Measurements from ENCODE around the gene MED13L.
A peak's percentile ranks its signal among the peaks of the same experiment; 100 is the strongest.

Gene MED13L

DNA sequence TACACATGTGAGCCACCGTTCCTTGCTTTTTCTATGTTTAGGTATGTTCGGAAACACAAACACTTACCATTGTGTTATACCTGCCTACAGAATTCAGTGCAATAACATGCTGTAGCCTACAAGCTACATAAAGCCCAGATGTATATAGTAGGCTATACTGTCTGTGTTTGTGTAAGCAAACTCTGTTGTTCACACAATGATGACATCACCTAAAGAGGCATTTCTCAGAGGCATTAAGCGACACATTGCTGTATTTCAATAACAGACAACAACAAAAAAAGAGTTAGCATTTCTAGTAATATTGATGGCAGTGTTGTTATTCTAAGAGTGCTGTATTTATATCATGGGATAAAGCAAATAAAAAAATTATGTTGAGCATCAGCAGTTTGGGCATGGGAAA, 70.2 kb downstream of the MED13L start:
- DNase-seq: no peak

DNA sequence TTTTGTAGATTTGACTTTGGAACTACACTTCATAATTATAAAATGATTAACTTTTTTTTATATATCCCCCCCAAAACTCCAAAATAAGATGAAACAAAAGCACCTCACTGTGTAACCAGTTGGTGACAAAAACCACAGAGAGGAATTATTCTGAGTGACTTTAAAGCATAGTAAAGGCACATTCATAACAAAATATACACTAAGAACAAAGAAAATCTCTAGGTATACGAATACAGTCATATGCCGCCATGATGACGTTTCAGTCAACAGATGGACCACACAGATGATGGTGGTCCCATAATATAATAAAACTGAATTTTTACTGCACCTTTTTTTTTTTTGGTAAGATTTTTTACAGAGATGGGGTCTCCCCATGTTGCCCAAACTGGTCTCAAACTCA, 70.7 kb downstream of the MED13L start:
- no peak for DNase-seq

DNA sequence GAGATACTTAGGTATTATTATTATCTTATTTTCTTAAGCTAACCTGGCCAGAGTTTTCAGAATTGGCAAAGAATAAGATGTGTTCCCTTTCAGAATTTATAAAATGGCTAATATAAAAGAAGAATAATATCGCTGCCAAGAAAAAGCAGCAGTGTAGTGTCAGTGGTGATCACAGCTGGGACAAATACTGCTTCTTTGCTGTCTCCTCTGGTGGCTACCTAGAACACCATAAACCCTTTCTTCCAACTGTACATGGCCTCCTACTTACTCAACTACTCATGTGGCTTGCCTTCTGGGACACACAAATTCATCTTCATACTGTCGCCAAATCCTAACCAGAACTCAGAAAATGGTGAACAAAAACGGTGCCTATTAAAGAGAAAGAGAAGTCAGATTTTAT, 72.7 kb downstream of the MED13L start:
- DNase-seq: no peak

DNA sequence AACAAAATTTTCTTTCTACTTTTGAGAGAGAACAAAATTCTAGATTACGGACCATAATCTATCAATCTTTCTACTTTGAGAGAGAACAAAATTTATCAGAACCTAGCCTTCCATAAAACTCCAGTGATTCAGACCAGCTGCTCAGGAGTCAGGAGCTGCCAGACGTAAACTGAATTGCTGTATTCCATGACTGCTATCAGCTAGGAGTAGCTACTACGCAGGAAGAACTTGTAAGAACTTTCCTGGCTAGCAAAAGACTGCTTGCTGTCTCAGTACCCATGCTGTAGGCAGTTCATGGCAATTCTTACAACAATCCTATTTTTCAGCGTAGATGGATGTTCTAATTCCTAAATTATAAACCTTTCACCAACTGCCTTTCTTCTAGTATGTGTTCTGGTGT, 73.3 kb downstream of the MED13L start:
- no peak for DNase-seq

DNA sequence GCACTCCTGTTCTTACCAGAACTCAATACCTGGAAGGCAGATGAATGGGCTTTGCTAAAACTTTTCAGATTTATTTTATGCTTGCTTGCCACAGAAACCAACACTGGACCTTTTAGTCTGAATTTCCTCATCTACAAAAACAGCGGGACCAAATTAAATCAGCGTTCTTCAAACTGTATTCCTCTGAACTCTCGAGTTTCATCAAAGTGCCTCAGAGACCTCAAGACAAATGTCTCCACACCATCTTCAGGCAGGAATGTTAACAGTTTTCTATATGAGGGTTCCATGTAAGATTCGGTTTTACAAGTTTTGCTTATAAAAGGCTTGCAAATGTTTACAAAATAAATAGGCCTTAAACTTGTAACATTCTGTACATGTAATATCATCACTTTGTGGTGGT, 74.6 kb downstream of the MED13L start:
- DNase-seq: no peak

DNA sequence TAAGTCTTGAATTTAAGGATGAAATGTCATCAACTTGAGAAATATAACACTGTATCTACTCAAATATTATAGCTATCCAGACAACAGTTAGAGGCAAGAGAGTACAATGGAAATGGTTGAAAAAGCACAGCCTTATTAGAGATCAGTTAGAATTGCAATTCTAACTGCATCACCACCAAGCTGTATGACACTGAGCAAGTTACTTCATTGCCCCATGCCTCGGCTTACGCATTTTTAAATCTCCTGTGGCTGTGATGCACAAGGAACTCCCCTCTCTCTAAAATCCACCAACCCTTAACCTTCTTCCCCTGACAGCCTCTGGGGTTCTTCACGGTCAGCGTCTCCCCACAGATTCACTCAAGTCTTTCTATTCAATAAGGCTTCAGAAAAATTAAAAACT, 75.1 kb downstream of the MED13L start:
- no peak for DNase-seq

DNA sequence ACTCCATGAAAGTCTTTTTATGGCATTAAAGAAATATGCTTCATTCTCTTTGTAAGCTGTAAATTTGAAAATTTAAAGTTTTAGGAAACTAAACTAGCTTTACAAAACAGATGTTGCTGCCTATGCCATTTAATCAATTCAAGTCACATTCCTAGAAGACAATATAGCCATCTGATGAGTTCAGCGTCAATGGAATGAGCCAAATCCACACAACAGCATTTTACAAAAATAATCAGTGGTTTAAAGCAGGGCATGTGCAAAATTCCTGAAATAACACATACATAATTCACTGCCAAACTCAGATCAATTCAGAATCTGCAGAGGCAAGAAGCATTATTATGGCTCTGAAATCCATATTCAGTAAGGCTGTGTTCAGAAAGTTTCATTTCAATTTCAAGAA, 75.6 kb downstream of the MED13L start:
- DNase-seq: no peak

DNA sequence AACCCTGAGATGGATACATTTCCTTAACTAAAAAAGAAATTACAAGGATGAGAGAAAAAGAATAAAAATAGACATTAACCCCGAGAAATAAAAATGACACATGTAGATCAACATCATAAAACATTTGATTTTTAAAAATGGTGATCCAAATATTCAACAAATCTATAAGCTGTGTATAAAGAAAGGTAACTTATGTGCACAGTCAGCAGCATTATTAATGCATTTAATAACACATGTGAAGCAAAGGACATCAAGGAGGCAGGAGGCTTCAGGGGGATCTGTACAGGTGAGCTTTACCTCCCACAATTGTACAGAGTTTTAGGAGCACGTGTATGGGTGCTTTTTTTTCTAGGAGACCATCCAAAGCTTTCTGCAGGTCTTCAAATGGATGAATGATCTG, 76.1 kb downstream of the MED13L start:
- DNase-seq: no peak

DNA sequence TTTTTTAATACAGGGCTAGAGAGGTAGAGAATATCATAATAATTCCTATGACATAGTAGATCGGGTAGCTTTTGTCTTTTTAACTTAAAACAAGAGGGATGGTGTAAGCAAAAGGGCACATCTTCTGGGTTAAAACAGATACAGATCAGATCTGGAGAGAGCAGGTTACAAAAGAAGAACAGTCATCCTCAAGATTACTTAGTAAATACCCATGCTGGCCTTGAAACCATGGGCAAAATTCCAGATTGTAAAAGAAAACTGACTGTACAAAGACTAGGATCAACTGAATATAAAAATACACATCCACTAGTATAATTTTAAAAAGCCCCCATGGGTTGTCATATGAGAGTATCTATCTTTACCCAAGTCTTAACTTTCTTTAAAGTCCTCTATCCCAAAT, 76.7 kb downstream of the MED13L start:
- peak; percentile 52 for DNase-seq

DNA sequence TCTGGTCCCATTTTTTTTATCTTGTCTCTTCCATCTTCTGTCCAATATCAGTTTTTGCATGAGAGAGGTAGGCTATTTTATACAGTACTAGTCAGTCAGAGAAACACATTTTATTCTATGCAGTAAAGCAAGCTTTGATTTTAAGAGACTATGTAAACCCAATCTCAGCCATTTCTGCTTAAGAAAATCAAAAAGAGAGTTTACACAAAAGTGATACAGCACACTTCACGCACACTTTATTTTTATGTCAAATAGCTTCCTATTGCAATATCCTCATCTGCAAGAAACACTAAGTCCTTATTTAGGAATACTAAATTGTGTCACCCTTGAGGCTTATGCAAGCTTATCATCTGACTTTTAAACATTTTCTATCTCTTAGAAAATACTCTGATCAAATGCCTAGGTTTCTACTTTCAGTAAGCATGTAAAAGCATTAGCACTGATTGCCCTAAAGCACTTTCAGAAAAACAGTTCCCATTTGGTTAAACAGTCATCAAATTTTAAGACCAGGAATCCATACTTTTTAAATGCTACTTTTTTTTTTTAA, 78.3 kb downstream of the MED13L start:
- no peak for DNase-seq

DNA sequence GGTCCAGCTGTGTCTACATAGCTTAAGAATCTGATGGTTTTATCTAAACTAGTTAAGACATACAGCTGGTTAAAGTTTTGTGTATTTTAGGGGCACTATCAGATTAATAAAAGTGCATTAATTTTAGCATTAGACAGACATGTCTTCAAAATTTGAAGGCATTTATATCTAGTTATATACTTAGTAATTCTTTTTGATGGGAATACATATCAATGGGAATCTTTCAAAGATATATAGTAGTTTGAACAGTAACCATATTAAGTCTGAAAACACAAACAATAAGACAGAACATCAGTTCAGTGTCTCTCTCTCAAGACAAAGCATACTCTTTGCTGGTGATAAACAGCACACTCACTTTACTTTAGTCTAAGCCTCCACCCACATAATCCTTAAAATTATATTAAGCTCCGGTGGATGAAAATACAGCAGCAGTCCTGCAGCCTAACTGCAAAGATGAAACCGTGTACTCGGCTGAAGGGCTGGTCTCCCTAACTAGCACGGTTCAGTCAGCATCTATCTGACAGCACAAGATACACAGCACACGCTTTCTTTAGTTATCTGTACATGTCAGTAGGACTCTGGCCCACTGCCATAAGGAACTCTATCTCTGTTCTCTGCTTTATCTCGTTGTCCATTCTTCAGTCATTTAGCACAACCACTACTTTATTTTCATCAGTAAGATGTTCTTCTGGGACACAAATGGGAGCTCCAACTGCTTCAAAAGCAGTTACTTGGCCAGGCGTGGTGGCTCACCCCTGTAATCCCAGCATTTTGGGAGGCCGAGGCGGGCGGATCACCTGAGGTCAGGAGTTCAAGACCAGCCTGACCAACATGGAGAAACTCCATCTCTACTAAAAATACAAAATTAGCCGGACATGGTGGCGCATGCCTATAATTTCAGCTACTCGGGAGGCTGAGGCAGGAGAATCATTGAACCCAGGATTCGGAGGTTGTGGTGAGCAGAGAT, 80.5 kb downstream of the MED13L start:
- peak; percentile 98 for DNase-seq

DNA sequence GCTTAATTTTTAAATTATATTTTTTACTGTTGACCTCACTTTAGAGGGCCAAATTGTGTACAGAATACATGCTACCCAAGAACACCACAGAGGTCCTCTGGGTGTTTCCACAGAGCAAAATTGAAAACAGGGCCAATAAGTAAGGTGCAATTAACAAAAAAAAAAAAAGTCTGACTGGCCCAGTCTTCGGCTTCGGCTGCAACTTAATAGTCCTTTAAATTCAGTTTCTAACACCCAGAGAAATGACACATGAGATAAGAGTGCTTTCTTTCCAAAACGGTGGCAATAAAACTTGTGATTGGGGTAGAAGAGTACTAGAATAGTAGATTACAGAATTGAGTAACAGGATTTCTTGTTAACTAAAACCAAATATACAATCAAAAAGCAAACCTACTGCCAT, 81.3 kb downstream of the MED13L start:
- peak; percentile 56 for DNase-seq

DNA sequence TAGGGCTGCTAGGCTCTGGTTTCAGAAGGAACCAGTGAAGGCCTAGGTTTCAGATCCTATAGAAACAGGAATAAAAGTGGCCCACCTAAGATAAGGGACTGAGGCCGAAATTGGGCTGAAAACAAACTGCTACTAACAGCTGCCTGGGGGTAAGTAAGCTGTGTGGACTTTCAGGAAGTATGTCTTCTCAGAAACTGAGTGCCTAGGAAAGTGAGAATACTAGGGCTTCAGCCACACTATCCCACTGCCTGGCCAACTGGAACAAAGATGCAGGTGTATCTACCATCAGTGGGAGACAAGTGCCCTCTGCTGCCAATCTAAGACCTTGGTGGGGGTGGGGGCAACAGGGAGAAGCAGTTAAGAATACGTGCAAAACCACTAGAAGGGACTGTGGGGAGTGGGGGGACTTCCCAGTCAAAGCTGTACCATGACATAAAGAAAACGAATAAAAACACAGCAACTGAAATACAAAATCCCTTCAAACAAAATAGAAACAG, 82.5 kb downstream of the MED13L start:
- peak; percentile 55 for DNase-seq

DNA sequence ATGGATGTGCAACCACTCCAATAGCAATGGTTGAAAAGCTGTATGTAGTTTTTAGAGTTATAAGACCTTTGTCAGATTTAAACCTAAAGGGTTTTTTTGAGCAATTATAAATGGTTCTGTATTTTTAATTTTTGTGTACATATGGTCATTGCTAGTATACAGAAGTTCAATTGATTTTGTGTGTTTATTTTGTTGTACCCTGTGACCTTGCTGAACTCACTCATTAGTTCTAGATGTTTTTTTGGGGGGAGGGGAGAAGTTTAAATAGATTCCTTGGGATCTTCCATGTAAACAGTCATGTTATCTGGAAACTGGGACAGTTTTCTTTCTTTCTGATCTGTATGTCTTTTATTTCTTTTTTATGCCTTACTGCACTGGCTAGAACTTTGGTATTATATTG, 87.8 kb downstream of the MED13L start:
- no peak for DNase-seq

DNA sequence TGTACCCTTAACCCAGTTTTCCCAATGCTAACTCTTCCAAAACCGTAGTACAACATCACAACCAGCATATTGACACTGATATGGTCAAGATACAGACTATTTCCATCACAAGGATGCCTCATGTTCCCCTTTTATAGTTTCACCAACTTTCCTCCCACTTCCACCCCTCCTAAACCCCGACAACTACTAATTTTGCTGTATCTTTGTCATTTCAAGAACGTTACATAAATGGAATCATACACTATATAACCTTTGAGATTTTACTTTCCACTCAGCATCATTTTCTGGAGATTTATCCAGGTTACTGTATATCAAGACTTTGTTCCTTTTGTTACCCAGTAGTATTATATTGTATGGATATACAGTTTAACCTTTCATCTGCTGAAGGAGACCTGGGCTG, 88.9 kb downstream of the MED13L start:
- DNase-seq: no peak

DNA sequence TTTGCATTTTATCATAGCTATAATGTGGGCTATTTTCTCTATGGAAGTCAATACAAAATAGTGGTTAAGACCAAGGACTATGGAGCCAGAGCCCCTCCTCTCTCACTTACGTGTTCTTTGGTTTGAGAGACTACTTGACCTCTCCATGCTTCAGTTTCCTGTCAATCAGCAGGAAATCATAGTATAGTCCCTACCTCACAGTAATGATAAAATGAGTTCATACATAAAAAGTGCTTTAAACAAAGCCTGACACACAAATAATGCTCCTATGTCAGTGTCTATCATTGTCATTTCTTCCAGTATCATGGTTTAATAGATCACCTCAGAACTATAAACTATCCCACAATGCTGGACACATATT, 90.4 kb downstream of the MED13L start:
- DNase-seq: no peak

DNA sequence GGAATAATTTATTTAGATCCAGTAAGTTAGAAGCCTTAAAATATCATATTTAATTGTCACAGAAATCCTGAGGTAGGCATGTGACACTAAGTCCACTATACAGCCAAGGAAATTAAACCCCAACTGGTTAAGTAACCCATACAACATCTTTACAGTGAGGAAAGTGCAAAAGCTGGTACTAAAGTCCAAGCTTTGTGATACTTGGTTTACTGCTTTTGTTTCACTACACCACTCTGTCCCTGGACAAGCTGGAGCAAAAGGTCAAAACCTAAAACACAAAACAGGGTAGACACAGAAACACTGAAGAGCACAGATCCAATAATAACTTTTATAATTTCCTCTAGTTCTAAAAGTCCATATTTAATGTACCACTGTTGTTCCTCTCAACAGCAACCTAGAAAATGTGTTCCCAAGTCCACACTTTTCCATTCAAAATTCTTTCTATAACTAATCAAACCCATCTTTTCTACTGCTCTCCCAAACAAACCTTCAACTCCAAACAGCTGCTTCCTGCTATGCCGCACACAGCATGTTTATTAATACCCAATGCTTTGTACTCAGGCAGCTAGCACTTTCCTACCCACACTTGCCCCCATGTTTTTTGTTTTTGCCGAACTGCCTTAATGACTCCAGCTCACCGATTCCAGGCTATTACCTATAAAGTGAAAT, 90.9 kb downstream of the MED13L start:
- DNase-seq: no peak

DNA sequence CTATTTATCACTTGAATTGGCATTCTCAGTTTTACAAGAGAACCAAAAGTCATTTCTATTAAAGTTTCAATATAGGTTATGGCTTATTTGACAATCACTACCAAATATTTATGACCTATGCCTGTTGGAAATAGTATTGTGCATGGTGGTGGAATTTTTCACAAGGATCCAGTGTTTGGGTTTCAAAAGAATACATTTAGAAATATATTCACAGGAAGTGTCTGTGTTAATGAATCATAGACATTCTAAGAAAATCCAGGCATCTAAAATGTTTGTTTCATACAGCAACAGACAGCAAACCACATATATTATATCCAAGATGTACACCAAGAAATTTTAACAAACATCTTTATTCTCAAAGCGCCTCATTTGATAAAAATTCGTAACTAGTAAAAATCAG, 92.7 kb downstream of the MED13L start:
- DNase-seq: no peak

DNA sequence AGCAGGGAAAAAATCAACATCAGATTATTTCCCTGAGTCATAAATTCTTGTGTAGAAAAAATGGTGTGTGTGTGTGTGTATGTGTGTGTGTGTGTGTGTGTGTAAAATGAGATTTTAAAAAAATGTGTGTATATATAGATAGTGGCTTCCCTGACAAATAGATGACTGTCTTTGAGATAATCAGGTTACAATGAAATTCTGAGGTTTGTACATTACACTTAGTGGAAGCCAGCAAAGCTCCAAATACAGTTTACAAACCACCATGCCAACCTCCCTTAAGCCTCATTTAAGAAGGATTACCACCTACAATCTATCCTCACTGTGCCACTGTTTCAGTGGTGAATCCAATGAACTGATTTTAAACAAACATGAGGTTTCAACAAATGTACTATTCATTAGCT, 93.8 kb downstream of the MED13L start:
- DNase-seq: no peak

DNA sequence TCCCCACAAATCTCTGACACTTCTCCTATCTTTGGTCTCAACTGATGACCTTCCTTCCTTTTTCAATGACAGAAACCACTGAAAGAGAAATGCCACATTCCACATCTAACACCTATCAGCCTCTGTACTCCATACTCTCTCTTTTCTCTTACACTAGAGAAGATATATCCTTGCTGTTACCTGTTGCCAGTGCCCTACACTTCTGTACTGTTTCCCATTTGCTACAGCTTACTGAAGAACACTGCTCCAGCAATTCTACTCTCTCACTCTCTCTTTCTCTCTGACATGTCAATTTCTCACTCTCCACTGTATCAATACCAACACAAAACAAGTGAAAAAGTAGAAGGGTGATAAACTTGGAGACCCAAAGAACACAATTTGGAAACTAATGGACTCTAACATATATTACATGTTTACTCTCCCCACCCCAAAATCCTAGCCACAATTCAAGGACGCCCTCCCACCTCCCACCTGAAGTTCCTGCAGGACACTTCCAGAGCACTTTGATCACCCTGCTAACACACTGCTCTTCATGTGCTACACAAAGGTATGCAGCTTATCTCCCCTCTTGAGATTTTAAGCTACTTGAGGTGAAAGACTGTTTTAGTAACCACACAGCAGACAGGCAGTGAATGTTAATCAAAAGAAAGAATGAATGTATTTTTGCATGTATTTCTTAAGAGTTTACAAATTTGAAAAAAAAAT, 95.0 kb downstream of the MED13L start:
- no peak for DNase-seq

DNA sequence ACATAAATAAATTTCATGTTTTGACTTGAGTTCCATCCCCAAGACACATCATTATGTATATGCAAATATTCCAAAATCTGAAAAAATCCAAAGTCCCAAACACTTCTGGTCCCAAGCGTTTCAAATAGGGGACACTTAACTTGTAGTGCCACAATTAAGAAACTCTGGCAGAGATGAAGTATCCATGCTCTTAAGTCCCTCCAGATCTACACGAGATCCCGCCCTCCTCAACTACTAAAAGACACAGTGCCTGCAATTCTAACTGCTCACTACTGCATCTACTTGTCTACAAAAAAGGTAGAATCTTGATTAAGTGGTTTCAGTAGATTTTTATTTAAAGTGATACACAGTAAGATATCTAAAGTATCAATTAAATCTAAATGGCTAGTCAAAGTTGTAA, 97.0 kb downstream of the MED13L start:
- DNase-seq: no peak

DNA sequence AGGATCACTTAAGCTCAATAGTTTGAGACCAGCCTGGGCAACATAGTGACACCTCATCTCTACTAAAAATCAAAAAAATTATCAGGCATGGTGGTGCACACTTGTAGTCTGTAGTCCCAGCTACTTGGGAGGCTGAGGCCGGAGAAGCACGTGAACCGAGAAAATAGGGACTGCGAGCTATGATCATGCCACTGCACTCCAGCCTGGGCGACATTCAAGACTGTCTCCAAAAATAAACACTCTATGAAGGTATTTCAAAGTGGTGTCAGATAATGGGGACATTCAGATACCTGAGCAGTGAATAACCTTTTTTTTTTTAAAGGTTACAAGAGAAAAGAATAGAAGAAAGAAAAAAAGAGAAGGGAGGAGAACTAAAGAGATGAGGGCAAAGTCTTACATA, 98.1 kb downstream of the MED13L start:
- DNase-seq: no peak

DNA sequence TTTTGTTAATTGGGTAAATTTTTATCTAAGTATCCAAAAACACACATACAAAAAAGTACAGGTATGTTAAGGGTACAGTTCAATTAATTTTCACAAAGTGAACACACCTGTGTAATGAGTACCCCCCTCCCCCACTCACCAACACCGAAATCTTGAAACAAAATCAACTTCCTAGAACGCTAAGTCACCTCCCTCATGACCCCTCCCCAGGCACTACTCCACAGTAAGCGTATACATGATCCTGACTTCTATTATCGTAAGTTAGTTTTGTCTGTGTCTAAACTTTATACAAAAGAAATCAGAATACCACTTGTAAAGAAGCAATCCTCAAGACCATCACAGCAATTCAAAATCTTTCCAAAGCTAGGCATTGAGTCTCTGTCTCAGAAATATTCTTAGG, 100.5 kb downstream of the MED13L start:
- no peak for DNase-seq
